Stimulated activated CD8-positive, alpha-beta memory T cell treated with anti-CD3 and anti-CD28 coated beads, Interleukin-12 subunit alpha, Interleukin-12 subunit beta, amount 100 ng/mL, for 24 hours (primary cell): Measurements from ENCODE around the gene UBE3A.
A peak's percentile ranks its signal among the peaks of the same experiment; 100 is the strongest.
"Not testable (repeated sequence)": the region's sequence is repeated elsewhere in the genome, so short reads cannot be mapped to it uniquely, and the experiment has no call there.

Source experiments
- DNase-seq: peaks from one replicate; pipeline ENCODE4 v3.0.0-alpha.2; 2020; ENCODE audit errors: extremely low read depth

Gene UBE3A

GRCh38 chr15:25437777-25438600 lies 835 bp downstream of the UBE3A start:
- peak; percentile 19 for DNase-seq

GRCh38 chr15:25436707-25437106 lies 2.1 kb downstream of the UBE3A start:
- no peak for DNase-seq

GRCh38 chr15:25435474-25436243 lies 3.2 kb downstream of the UBE3A start:
- no peak for DNase-seq

GRCh38 chr15:25433118-25433865 lies 5.5 kb downstream of the UBE3A start:
- DNase-seq, result no peak

- no peak for DNase-seq
These were observed 6.8 kb downstream of the UBE3A start for GRCh38 chr15:25431836-25432561.

DNA sequence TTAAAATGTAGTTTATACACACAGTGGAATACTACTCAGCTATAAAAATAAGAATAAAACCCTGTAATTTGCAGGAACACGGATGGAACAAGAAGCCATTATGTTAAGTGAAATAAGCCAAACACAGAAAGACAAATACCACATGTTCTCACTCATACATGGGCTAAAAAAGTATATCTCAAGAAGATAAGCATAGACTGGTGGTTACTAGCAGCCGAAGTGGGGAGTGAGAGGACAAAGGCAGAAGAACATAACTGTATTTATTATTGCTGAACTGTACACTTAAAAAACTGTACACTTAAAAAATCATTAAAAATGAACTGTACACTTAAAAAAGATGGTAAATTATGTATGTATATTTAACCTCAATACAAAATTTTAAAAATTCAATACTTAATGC lies 11.0 kb downstream of the UBE3A start:
- DNase-seq, result no peak

- DNase-seq, result no peak
These were observed 11.8 kb downstream of the UBE3A start for GRCh38 chr15:25426896-25427610.

GRCh38 chr15:25424073-25424472 lies 14.8 kb downstream of the UBE3A start:
- no peak for DNase-seq

- DNase-seq, result no peak
These were observed 16.8 kb downstream of the UBE3A start for GRCh38 chr15:25422021-25422420.

DNA sequence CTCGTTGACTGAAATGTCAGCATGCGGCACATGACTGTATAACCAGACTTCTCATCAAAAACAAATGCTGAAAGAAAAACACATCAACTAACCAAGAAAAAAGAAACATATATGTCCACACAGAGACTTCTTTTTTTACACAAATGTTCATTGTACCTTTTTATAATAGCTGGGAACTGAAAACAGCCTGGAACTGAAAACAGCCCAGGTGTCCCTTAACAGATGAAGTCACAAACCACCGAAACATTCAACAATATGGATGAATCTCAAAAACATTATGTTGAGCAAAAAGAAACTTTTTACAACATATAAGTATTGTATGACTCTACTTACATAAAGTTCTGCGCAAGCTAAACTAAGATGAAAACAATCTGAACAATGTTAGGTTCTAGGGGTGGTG lies 20.6 kb downstream of the UBE3A start:
- DNase-seq, result no peak

DNA sequence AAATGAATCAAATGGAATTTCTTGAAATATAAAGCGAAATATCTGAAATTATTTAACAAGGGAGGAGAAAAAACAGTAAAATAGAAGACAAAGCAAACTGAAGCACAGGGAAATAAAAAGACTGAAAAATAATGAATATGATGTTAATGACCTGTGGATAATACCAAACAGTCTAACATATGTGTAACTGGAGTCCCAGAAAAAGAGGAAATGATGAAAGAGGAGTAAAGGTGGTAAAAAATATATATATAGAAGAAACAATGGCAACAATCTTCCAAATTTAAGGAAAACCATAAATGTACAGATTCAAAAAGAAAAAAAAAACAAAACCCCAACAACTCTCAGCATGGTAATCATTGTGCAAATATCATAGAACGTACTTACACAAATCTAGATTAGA lies 21.2 kb downstream of the UBE3A start:
- DNase-seq, result no peak

GRCh38 chr15:25416693-25417092 lies 22.1 kb downstream of the UBE3A start:
- DNase-seq, result no peak

DNA sequence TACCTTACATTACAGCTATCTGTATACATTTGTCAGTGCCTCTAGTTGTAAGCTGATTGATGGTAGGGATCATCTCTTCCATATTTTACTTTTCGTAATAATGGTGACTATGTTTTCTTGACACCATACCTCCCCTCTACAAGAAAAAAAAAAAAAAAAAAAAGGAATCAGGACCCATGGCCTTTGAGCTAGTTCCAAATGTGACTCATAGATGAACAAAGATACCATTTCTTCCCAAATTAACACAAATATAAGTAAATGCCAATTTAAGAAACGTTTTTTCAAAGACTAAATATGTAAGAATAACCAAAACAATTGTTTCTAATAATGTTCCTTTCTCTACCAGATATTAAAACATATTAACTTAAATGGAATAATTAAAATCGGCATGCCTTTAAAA lies 23.1 kb downstream of the UBE3A start:
- no peak for DNase-seq

GRCh38 chr15:25415217-25415616 lies 23.6 kb downstream of the UBE3A start:
- no peak for DNase-seq

DNA sequence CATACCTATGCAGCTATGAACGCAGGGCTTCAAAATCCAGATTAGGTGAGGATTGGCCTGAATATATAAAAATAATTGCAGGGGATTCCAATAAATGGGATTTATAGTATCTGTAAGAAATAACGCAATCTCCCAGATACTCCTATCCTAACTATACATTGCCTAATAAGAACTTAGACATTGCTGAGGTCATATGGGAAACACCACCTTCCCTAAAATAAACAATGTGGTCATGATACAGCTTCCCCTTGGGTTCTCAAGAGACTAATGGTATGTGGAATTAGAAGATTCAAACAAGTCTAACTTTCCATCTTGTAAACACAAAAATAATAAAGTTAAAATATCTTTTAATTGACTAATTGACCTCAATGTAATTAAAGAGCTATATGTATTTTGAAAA lies 28.2 kb downstream of the UBE3A start:
- DNase-seq, result no peak

- DNase-seq, result not testable (repeated sequence)
These were observed 29.1 kb downstream of the UBE3A start for GRCh38 chr15:25409731-25410130.

DNA sequence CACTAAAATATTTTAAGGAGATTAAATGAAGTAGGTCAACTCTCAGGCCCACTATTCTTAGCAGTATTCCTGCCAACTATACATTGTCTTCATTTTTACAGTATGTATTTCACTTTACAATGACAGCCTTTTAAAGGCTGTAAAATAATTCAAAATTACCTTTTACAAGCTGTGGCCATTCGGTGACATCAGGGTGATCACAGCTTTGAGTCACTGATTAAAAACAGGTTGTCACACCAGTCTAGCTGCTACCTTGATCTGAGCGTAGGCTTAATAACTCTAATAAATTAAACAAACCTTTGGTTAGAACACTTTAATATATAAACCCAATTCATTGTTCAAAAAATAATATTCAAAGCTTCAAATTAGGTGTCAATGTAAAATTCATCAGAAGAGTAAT lies 29.9 kb downstream of the UBE3A start:
- no peak for DNase-seq

- no peak for DNase-seq
These were observed 30.4 kb downstream of the UBE3A start for GRCh38 chr15:25408428-25408827.

- no peak for DNase-seq
These were observed 30.9 kb downstream of the UBE3A start for GRCh38 chr15:25407950-25408349.

DNA sequence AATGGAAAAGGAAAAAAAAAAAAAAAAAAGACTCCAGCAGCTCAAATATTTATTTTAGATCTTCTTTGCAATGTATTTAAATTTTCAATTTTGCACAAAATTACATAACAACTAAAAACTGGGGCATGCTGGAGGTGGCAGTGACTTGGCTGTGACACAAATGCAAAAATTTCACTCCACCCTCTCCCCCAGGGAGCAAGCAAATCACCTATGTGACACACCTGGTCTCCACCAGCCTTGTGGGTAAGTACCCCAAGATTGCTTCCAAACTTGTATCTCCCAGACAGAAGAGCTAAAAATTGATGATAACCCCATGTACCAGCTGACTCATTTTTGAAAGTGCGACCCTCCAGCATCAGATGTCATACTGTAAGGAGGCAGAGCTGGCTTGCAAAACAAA lies 32.0 kb downstream of the UBE3A start:
- no peak for DNase-seq

DNA sequence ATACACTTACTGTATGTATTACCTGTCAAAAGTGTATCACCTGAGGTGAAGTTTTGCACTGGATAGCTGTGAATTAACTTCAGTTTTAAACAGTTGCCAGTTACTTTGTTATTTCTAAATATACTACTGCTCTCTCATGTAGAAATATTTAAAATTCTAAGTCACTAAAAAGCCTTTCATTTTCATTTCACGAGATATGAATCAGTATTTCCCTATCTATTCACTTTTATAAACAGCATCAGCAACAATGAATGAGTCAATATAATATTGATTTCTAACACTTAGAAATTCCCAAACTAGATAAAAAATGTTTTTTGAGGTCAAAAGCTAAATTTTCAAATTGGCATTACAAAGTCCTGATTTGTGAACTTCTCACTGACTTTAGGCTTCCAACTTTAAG lies 32.6 kb downstream of the UBE3A start:
- no peak for DNase-seq
